Measurements from ENCODE around the gene PTGS1.
"Not testable (repeated sequence)": the region's sequence is repeated elsewhere in the genome, so short reads cannot be mapped to it uniquely, and the experiment has no call there.

The PTGS1 gene

GRCh38 chr9:122370869-122371755 is at the start of gene PTGS1:
PTGS1 (plus strand) TSS chr9:122371024; CDS start chr9:122371085, 61 bp downstream.
- Histone ChIP-seq H3K4me3 (ENCODE audit: low read depth, low read length) (peak within 1 kb of the TSS; percentile 64), H3K4me1 (ENCODE audit: control insufficient read depth, insufficient read depth, low read length) (peaks cover 11% of the 10 kb centered on the region)

DNA sequence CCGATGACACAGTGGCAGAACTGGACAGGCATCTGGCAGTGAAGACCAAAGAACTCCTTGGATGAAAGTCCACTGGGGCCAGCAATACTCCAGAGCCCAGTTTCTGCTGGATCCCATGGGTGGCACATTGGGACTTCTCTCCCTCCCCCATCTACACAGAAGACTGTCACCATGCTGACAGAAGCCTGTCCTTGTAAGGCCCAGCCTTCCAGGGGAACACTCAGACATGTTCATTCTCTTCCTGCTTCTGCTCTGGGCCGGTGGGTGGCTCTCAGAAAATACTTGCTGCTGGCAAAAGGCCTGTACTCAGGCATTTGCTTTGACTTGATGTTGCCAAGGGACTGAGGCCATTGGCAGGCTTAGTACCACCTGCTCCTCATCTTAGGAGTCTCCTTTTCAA is 48.3 kb upstream of the PTGS1 start:
- H3K27me3 ChIP-seq (ENCODE audit: control insufficient read depth, insufficient read depth, low read length), result no peaks in the 10 kb centered on the region
- H3K4me3 ChIP-seq (ENCODE audit: low read depth, low read length), result no peak overlapping the region
- H3K9ac ChIP-seq (ENCODE audit: low read depth, low read length), result no peak overlapping the region
- H3K4me1 ChIP-seq (ENCODE audit: control insufficient read depth, insufficient read depth, low read length), result no peaks in the 10 kb centered on the region
- H3K9me3 ChIP-seq (ENCODE audit: control insufficient read depth, insufficient read depth, low read length), result no peaks in the 10 kb centered on the region
- peaks cover 18% of the 10 kb centered on the region for H3K36me3 ChIP-seq (ENCODE audit: control insufficient read depth, insufficient read depth, low read length)

More at GRCh38 chr9:122370869-122371755, at the start of gene PTGS1:
- peaks cover 68% of the 10 kb centered on the region for H3K27me3 ChIP-seq (ENCODE audit: control insufficient read depth, insufficient read depth, low read length)
- no peaks in the 10 kb centered on the region for H3K9me3 ChIP-seq (ENCODE audit: control insufficient read depth, insufficient read depth, low read length)
- H3K9ac ChIP-seq (ENCODE audit: low read depth, low read length), result no peak within 1 kb of the TSS
- no peaks in the 10 kb centered on the region for H3K36me3 ChIP-seq (ENCODE audit: control insufficient read depth, insufficient read depth, low read length)

DNA sequence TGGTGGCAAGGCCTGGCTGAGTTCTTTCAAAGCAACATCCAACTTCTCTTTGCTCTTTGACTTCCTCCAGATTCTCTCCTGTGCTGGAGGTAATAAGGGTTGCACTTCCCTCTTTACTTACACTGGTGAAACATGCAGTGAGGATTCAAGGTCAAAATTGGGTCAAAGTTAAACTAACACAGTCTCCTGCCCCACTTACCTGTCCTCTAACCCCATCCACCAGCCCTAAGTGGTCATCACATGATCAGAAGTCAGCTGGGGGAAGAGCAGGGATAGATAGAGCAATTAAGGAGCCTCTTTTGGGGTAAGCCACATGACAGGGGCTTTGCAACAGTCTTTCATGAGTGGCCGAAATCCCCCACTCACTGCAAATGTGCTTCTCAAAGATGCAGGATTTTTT is 46.2 kb upstream of the PTGS1 start:
- not testable (repeated sequence) for H3K4me3 ChIP-seq (ENCODE audit: low read depth, low read length); H3K27me3 ChIP-seq (ENCODE audit: control insufficient read depth, insufficient read depth, low read length); H3K9me3 ChIP-seq (ENCODE audit: control insufficient read depth, insufficient read depth, low read length); H3K9ac ChIP-seq (ENCODE audit: low read depth, low read length); H3K4me1 ChIP-seq (ENCODE audit: control insufficient read depth, insufficient read depth, low read length)
- peaks cover 13% of the 10 kb centered on the region for H3K36me3 ChIP-seq (ENCODE audit: control insufficient read depth, insufficient read depth, low read length)

DNA sequence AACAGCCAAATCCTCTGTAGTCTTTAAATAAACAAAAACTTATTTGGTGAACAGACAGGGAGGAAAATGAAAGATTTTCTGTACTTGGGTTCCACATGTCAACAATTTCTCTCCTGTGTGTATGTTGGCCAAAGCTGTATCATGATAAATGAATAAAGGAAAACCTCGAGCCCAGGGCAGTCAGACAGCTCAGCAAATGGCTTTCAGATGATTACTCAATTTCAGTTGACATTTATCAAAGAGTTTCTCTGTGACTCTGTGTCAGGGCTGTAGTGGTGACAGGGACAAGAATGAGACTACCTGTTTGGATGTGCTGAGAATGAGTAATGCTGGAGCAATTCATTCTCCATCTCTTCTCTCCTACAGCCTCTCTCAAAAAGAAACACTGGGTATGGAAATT is 45.7 kb upstream of the PTGS1 start:
- Histone ChIP-seq H3K4me3 (ENCODE audit: low read depth, low read length) (no peak overlapping the region), H3K4me1 (ENCODE audit: control insufficient read depth, insufficient read depth, low read length) (no peaks in the 10 kb centered on the region), H3K27me3 (ENCODE audit: control insufficient read depth, insufficient read depth, low read length) (no peaks in the 10 kb centered on the region), H3K9ac (ENCODE audit: low read depth, low read length) (no peak overlapping the region), H3K9me3 (ENCODE audit: control insufficient read depth, insufficient read depth, low read length) (no peaks in the 10 kb centered on the region), H3K36me3 (ENCODE audit: control insufficient read depth, insufficient read depth, low read length) (peaks cover 13% of the 10 kb centered on the region)

DNA sequence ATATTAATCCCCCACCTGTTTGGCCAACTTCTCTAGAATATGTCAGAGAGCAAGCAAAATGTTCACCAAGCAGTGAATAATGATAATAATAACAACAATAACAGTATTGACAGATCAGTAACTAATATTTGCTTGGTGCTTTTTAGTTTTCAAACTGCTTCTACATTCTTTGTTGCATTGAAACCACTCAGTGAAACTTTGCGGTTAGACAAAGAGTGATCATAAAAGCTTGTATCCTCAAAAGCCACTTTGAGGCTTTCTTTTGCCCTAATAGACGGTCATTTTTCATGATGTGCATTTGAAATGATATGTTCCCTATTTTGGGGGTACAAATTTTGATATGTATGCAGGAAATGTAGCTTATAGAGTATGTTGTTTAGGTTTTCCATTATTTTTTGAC is 43.6 kb upstream of the PTGS1 start:
- Histone ChIP-seq H3K4me3 (ENCODE audit: low read depth, low read length) (no peak overlapping the region), H3K27me3 (ENCODE audit: control insufficient read depth, insufficient read depth, low read length) (no peaks in the 10 kb centered on the region), H3K9me3 (ENCODE audit: control insufficient read depth, insufficient read depth, low read length) (no peaks in the 10 kb centered on the region), H3K36me3 (ENCODE audit: control insufficient read depth, insufficient read depth, low read length) (peaks cover 13% of the 10 kb centered on the region), H3K9ac (ENCODE audit: low read depth, low read length) (no peak overlapping the region), H3K4me1 (ENCODE audit: control insufficient read depth, insufficient read depth, low read length) (peaks cover 8% of the 10 kb centered on the region)

DNA sequence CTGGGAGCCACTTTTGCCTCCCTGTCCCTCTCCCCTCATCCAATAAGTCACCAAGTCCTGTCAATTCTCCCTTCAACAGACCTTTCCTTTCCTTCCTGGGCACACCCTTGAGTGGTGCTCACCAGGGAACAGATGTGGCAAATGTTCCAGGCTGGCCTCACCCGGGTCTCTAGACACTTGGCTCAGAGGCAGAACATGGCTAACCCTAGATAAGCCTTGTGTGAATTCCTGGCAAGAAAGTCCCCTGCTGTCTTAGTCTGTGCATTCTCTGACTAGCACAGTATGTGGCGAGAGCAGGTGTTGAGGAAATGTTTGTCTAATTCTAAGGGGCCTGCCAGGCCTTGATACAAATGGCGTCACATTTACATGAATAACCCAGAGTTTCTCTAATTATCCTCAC is 41.2 kb upstream of the PTGS1 start:
- H3K4me1 ChIP-seq (ENCODE audit: control insufficient read depth, insufficient read depth, low read length), result peaks cover 14% of the 10 kb centered on the region
- H3K9me3 ChIP-seq (ENCODE audit: control insufficient read depth, insufficient read depth, low read length), result no peaks in the 10 kb centered on the region
- H3K36me3 ChIP-seq (ENCODE audit: control insufficient read depth, insufficient read depth, low read length), result peaks cover 2% of the 10 kb centered on the region
- no peaks in the 10 kb centered on the region for H3K27me3 ChIP-seq (ENCODE audit: control insufficient read depth, insufficient read depth, low read length)
- H3K4me3 ChIP-seq (ENCODE audit: low read depth, low read length), result no peak overlapping the region
- H3K9ac ChIP-seq (ENCODE audit: low read depth, low read length), result no peak overlapping the region

GRCh38 chr9:122330466-122330865 is 40.4 kb upstream of the PTGS1 start:
- not testable (repeated sequence) for H3K27me3 ChIP-seq (ENCODE audit: control insufficient read depth, insufficient read depth, low read length); H3K9ac ChIP-seq (ENCODE audit: low read depth, low read length); H3K9me3 ChIP-seq (ENCODE audit: control insufficient read depth, insufficient read depth, low read length); H3K4me3 ChIP-seq (ENCODE audit: low read depth, low read length); H3K36me3 ChIP-seq (ENCODE audit: control insufficient read depth, insufficient read depth, low read length)
- H3K4me1 ChIP-seq (ENCODE audit: control insufficient read depth, insufficient read depth, low read length), result peaks cover 14% of the 10 kb centered on the region

GRCh38 chr9:122331523-122331927 is 39.3 kb upstream of the PTGS1 start:
- Histone ChIP-seq H3K4me1 (ENCODE audit: control insufficient read depth, insufficient read depth, low read length) (peaks cover 20% of the 10 kb centered on the region), H3K9ac (ENCODE audit: low read depth, low read length) (no peak overlapping the region), H3K9me3 (ENCODE audit: control insufficient read depth, insufficient read depth, low read length) (no peaks in the 10 kb centered on the region), H3K4me3 (ENCODE audit: low read depth, low read length) (no peak overlapping the region), H3K36me3 (ENCODE audit: control insufficient read depth, insufficient read depth, low read length) (no peaks in the 10 kb centered on the region), H3K27me3 (ENCODE audit: control insufficient read depth, insufficient read depth, low read length) (no peaks in the 10 kb centered on the region)

DNA sequence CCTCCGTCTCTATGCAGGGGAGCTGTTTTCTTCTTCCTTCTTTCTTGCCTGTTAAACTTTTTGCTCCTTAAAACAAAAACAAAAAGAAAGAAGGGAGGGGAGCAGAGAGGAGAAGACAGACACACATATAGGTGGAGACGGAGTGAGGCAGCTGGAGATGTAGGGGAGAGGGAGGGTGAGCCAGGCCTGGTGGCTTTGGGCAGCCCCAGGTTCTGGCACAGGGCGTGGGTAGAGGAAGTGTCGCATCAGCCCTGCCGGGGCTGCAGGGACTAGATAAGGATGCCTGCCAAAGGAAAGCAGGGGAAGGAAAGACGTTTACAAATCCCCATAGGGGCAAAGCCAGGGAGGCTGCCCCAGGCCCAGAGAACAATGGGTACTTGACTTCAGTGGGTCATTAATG is 38.7 kb upstream of the PTGS1 start:
- Histone ChIP-seq H3K27me3 (ENCODE audit: control insufficient read depth, insufficient read depth, low read length) (no peaks in the 10 kb centered on the region), H3K4me1 (ENCODE audit: control insufficient read depth, insufficient read depth, low read length) (peaks cover 23% of the 10 kb centered on the region), H3K4me3 (ENCODE audit: low read depth, low read length) (no peak overlapping the region), H3K36me3 (ENCODE audit: control insufficient read depth, insufficient read depth, low read length) (no peaks in the 10 kb centered on the region), H3K9ac (ENCODE audit: low read depth, low read length) (peak overlapping the region; percentile 29), H3K9me3 (ENCODE audit: control insufficient read depth, insufficient read depth, low read length) (no peaks in the 10 kb centered on the region)

- H3K4me3 ChIP-seq (ENCODE audit: low read depth, low read length), result no peak overlapping the region
- no peak overlapping the region for H3K9ac ChIP-seq (ENCODE audit: low read depth, low read length)
- H3K36me3 ChIP-seq (ENCODE audit: control insufficient read depth, insufficient read depth, low read length), result no peaks in the 10 kb centered on the region
- H3K4me1 ChIP-seq (ENCODE audit: control insufficient read depth, insufficient read depth, low read length), result peaks cover 26% of the 10 kb centered on the region
- H3K27me3 ChIP-seq (ENCODE audit: control insufficient read depth, insufficient read depth, low read length), result no peaks in the 10 kb centered on the region
- H3K9me3 ChIP-seq (ENCODE audit: control insufficient read depth, insufficient read depth, low read length), result no peaks in the 10 kb centered on the region
These were observed 38.2 kb upstream of the PTGS1 start for GRCh38 chr9:122332644-122333043.

GRCh38 chr9:122333169-122333808 is 37.5 kb upstream of the PTGS1 start:
- Histone ChIP-seq H3K9ac (ENCODE audit: low read depth, low read length) (no peak overlapping the region), H3K4me1 (ENCODE audit: control insufficient read depth, insufficient read depth, low read length) (peaks cover 26% of the 10 kb centered on the region)

GRCh38 chr9:122334916-122335315 is 35.9 kb upstream of the PTGS1 start:
- no peaks in the 10 kb centered on the region for H3K36me3 ChIP-seq (ENCODE audit: control insufficient read depth, insufficient read depth, low read length)
- H3K4me3 ChIP-seq (ENCODE audit: low read depth, low read length), result no peak overlapping the region
- no peaks in the 10 kb centered on the region for H3K9me3 ChIP-seq (ENCODE audit: control insufficient read depth, insufficient read depth, low read length)
- peaks cover 26% of the 10 kb centered on the region for H3K4me1 ChIP-seq (ENCODE audit: control insufficient read depth, insufficient read depth, low read length)
- no peak overlapping the region for H3K9ac ChIP-seq (ENCODE audit: low read depth, low read length)
- H3K27me3 ChIP-seq (ENCODE audit: control insufficient read depth, insufficient read depth, low read length), result peaks cover 5% of the 10 kb centered on the region

More at GRCh38 chr9:122333169-122333808, 37.5 kb upstream of the PTGS1 start:
- no peak overlapping the region for H3K4me3 ChIP-seq (ENCODE audit: low read depth, low read length)
- no peaks in the 10 kb centered on the region for H3K36me3 ChIP-seq (ENCODE audit: control insufficient read depth, insufficient read depth, low read length)
- H3K9me3 ChIP-seq (ENCODE audit: control insufficient read depth, insufficient read depth, low read length), result no peaks in the 10 kb centered on the region
- no peaks in the 10 kb centered on the region for H3K27me3 ChIP-seq (ENCODE audit: control insufficient read depth, insufficient read depth, low read length)

Measured in iPS-15b (cell line).